SW 1271 (cell line): ENCODE results near the gene DNM3.
"Not testable (repeated sequence)": the region's sequence is repeated elsewhere in the genome, so short reads cannot be mapped to it uniquely, and the experiment has no call there.

ENCODE experiments used
- DNase-seq, 2 experiments: peaks; one replicate each; lab custom pipeline; 2025; lab: John Stamatoyannopoulos, UW

DNM3 gene

GRCh38 chr1:172024944-172025738 lies 183.8 kb downstream of the DNM3 start:
- DNase-seq = not testable (repeated sequence)

GRCh38 chr1:172040466-172040865 lies 199.2 kb downstream of the DNM3 start:
- no peak for DNase-seq

- no peak for DNase-seq
Observed at GRCh38 chr1:172041102-172041501, 199.8 kb downstream of the DNM3 start.

- peak in 1 of 2 experiments; percentile 1 for DNase-seq
Observed at GRCh38 chr1:172041742-172042141, 200.4 kb downstream of the DNM3 start.

- no peak for DNase-seq
Observed at GRCh38 chr1:172043900-172044299, 202.6 kb downstream of the DNM3 start.

GRCh38 chr1:172051898-172052297 lies 210.6 kb downstream of the DNM3 start:
- no peak for DNase-seq

GRCh38 chr1:172054172-172054571 lies 212.9 kb downstream of the DNM3 start:
- DNase-seq = no peak

GRCh38 chr1:172055816-172056419 lies 214.6 kb downstream of the DNM3 start:
- not testable (repeated sequence) for DNase-seq

GRCh38 chr1:172068334-172068733 lies 227.0 kb downstream of the DNM3 start:
- no peak for DNase-seq

GRCh38 chr1:172069051-172069450 lies 227.8 kb downstream of the DNM3 start:
- DNase-seq = no peak

- DNase-seq = no peak
Observed at GRCh38 chr1:172069534-172069933, 228.2 kb downstream of the DNM3 start.

GRCh38 chr1:172070055-172070454 lies 228.8 kb downstream of the DNM3 start:
- no peak for DNase-seq

- DNase-seq = no peak
Observed at GRCh38 chr1:172071746-172072145, 230.4 kb downstream of the DNM3 start.

GRCh38 chr1:172079859-172080258 lies 238.6 kb downstream of the DNM3 start:
- DNase-seq = not testable (repeated sequence)

- DNase-seq = no peak
Observed at GRCh38 chr1:172083191-172083590, 241.9 kb downstream of the DNM3 start.

GRCh38 chr1:172084876-172085275 lies 243.6 kb downstream of the DNM3 start:
- DNase-seq = no peak

GRCh38 chr1:172085317-172085716 lies 244.0 kb downstream of the DNM3 start:
- DNase-seq = no peak

- no peak for DNase-seq
Observed at GRCh38 chr1:172086137-172086536, 244.8 kb downstream of the DNM3 start.

- no peak for DNase-seq
Observed at GRCh38 chr1:172088256-172088655, 247.0 kb downstream of the DNM3 start.

- peak in 1 of 2 experiments; percentile 8 for DNase-seq
Observed at GRCh38 chr1:172089768-172090510, 248.6 kb downstream of the DNM3 start.

GRCh38 chr1:172090511-172090817 lies 249.2 kb downstream of the DNM3 start:
- no peak for DNase-seq

- no peak for DNase-seq
Observed at GRCh38 chr1:172095846-172096245, 254.5 kb downstream of the DNM3 start.

GRCh38 chr1:172105230-172105629 lies 263.9 kb downstream of the DNM3 start:
- DNase-seq = no peak
